ENCODE results near the gene RBMS1. TPM values are rescaled to one million over a fixed set of nuclear protein-coding genes. Genes with fewer than 3 reads are reported as not detected.

Gene RBMS1
- total and polyA plus RNA-seq, 2 of the 13 experiments (the other 11 are each of a cell fraction or from before 2014, with no cell fraction given) = 55.5 to 110 TPM

DNA sequence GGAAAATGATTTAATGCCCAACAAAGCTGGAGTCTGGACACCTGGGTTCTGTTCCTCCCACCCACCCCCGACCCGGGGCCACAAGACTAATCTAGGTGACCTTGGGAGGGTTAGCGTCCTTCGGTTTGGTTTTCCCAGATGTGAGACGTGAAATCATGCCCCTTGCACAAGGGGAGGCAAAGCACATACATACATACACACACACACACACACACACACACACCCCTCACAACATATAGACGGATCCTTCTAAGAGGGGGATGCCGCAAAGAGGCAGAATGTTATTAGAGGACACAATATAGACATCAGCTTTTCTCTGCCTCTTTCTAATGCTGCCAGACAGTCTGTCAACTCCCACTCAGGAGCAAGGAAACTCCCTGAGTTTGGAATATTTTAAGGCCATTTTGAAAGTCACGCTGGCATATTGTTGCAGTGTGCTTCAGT, 616 bp upstream of the RBMS1 start (continued):
- TF ChIP-seq, protein P1, sequence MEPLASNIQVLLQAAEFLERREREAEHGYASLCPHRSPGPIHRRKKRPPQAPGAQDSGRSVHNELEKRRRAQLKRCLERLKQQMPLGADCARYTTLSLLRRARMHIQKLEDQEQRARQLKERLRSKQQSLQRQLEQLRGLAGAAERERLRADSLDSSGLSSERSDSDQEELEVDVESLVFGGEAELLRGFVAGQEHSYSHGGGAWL (CRISPR knock-in tag; IDR thresholded peaks at IDR 0.05) = no peak
- TF ChIP-seq CBX1 (IDR thresholded peaks at IDR 0.05; ENCODE audit: low read depth) (no peak), GATAD2A (CRISPR knock-in tag; IDR thresholded peaks at IDR 0.05) (peak; percentile 32; the same call in 1 of the 2 replicates), ZMYM3 (CRISPR knock-in tag; IDR thresholded peaks at IDR 0.05) (no peak), USF2 (IDR thresholded peaks at IDR 0.05; ENCODE audit: low read depth, low read length) (no peak), USF2 (CRISPR knock-in tag; IDR thresholded peaks at IDR 0.05; ENCODE audit: borderline replicate concordance) (no peak), ZNF17 (CRISPR knock-in tag; IDR thresholded peaks at IDR 0.05) (no peak), ZBTB34 (CRISPR knock-in tag; IDR thresholded peaks at IDR 0.05) (no peak), PITX1 (CRISPR knock-in tag; IDR thresholded peaks at IDR 0.05) (no peak), ZNF7 (CRISPR knock-in tag; IDR thresholded peaks at IDR 0.05) (no peak), ZNF749 (CRISPR knock-in tag; IDR thresholded peaks at IDR 0.05; ENCODE audit: borderline replicate concordance) (no peak), JUN (CRISPR knock-in tag; IDR thresholded peaks at IDR 0.05) (peak; percentile 26; the same call in 1 of the 2 replicates), HNF4G (IDR thresholded peaks at IDR 0.05; ENCODE audit: borderline replicate concordance, low read depth, low read length) (no peak), HNF4G (CRISPR knock-in tag; IDR thresholded peaks at IDR 0.05; ENCODE audit: borderline replicate concordance, low read depth) (0 out of 2 replicates have a peak, but pooled peaks have one; percentile 13), ZNF646 (CRISPR knock-in tag; IDR thresholded peaks at IDR 0.05) (peak; percentile 92), HOXD1 (CRISPR knock-in tag; IDR thresholded peaks at IDR 0.05) (no peak)
- TF ChIP-seq, protein P2, sequence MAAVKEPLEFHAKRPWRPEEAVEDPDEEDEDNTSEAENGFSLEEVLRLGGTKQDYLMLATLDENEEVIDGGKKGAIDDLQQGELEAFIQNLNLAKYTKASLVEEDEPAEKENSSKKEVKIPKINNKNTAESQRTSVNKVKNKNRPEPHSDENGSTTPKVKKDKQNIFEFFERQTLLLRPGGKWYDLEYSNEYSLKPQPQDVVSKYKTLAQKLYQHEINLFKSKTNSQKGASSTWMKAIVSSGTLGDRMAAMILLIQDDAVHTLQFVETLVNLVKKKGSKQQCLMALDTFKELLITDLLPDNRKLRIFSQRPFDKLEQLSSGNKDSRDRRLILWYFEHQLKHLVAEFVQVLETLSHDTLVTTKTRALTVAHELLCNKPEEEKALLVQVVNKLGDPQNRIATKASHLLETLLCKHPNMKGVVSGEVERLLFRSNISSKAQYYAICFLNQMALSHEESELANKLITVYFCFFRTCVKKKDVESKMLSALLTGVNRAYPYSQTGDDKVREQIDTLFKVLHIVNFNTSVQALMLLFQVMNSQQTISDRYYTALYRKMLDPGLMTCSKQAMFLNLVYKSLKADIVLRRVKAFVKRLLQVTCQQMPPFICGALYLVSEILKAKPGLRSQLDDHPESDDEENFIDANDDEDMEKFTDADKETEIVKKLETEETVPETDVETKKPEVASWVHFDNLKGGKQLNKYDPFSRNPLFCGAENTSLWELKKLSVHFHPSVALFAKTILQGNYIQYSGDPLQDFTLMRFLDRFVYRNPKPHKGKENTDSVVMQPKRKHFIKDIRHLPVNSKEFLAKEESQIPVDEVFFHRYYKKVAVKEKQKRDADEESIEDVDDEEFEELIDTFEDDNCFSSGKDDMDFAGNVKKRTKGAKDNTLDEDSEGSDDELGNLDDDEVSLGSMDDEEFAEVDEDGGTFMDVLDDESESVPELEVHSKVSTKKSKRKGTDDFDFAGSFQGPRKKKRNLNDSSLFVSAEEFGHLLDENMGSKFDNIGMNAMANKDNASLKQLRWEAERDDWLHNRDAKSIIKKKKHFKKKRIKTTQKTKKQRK (IDR thresholded peaks at IDR 0.05; ENCODE audit: low read length) = no peak

Measured in HepG2 (cell line).